Measurements from ENCODE around the gene ZNF428. TPM values are rescaled to one million over a fixed set of nuclear protein-coding genes. Genes with fewer than 3 reads are reported as not detected.

The ZNF428 gene
- total RNA-seq, 1 experiment from 2014 or later, result 46.8 TPM

DNA sequence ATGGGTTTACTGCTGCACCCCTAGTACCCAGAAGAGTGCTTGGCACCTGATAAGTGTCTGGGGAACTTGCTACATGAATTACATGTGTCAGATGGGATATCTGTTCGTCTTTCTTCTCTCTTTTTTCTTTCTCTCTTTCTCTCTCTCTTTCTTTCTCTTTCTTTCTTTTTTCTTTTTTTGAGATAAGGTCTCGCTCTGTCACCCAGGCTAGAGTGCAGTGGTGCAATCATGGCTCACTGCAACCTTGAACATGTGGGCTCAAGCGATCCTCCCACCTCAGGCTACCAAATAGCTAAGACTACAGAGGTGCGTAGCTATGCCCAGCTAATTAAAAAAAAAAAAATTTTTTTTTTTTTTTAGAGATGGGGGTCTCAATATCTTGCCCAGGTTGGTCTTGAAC is 14.1 kb upstream of the ZNF428 start:
- CTCF ChIA-PET, result no interaction called here
- no peaks in the 10 kb centered on the region for H3K27me3 ChIP-seq (ENCODE audit: low read length)
- H3K9ac ChIP-seq (ENCODE audit: low read length), result no peak overlapping the region
- H4K20me1 ChIP-seq (ENCODE audit: low read length), result no peaks in the 10 kb centered on the region
- no peaks in the 10 kb centered on the region for H3K4me1 ChIP-seq (ENCODE audit: insufficient read depth, low read length)
- no TSS peak for BruUV-seq (replicated peaks)
- POLR2A ChIA-PET (ENCODE audit: unreplicated experiment), result no interaction called here
- H2AFZ ChIP-seq (ENCODE audit: low read length), result no peak overlapping the region
- no peak overlapping the region for H3K4me2 ChIP-seq (ENCODE audit: low read length)
- TF ChIP-seq EZH2phosphoT487 (IDR thresholded peaks at IDR 0.05; ENCODE audit: borderline replicate concordance, low read length) (no peak), CTCF (conservative IDR thresholded peaks at IDR 0.05; ENCODE audit: low read depth, low read length) (no peak), EZH2 (IDR thresholded peaks at IDR 0.05; ENCODE audit: low read length, unreplicated experiment) (no peak)
- ATAC-seq, result no peak
- H3K36me3 ChIP-seq (ENCODE audit: low read depth, low read length), result no peaks in the 10 kb centered on the region
- no peaks in the 10 kb centered on the region for H3K9me3 ChIP-seq (ENCODE audit: low read length)
- H3F3A ChIP-seq (ENCODE audit: low read length, unreplicated experiment), result no peaks in the 10 kb centered on the region
- intact Hi-C loops (cut with micrococcal nuclease), result no loop called here
- no peak for DNase-seq
- H3K79me2 ChIP-seq (ENCODE audit: low read length), result no peaks in the 10 kb centered on the region
- H3K9me2 ChIP-seq (replicated peaks; ENCODE audit: low read length), result no peaks in the 10 kb centered on the region
- H3K4me3 ChIP-seq (ENCODE audit: low read length), result no peak overlapping the region
- no peak overlapping the region for H3K27ac ChIP-seq (ENCODE audit: low read length)

DNA sequence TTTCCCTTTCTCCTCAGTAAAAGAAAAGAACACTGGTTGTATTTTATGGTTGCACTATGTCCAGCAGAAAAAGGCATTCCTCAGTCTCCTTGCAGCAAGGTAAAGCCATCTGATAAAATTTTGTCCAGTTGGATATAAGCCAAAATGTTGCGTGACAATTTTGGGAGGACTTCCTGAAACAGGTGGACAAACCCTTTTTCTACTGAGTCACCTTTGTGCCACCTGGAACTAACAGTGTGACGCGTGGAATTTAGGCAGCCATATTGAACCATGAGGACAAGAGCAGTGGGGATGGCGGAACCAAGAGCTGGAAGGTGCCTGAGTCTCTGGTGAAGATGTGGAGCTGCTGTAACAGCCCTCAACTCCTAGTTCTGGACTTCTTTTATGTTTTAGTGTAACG is 12.1 kb upstream of the ZNF428 start:
- POLR2A ChIA-PET (ENCODE audit: unreplicated experiment), result no interaction called here
- ATAC-seq, result no peak

More for the DNA sequence above, 12.1 kb upstream of the ZNF428 start:
- no peaks in the 10 kb centered on the region for H3F3A ChIP-seq (ENCODE audit: low read length, unreplicated experiment)
- no peak for DNase-seq
- no peaks in the 10 kb centered on the region for H3K9me3 ChIP-seq (ENCODE audit: low read length)
- H3K4me3 ChIP-seq (ENCODE audit: low read length), result no peak overlapping the region
- no peak overlapping the region for H3K27ac ChIP-seq (ENCODE audit: low read length)
- TF ChIP-seq EZH2phosphoT487 (IDR thresholded peaks at IDR 0.05; ENCODE audit: borderline replicate concordance, low read length) (no peak), EZH2 (IDR thresholded peaks at IDR 0.05; ENCODE audit: low read length, unreplicated experiment) (no peak), CTCF (conservative IDR thresholded peaks at IDR 0.05; ENCODE audit: low read depth, low read length) (no peak)
- H3K9me2 ChIP-seq (replicated peaks; ENCODE audit: low read length), result no peaks in the 10 kb centered on the region
- H3K9ac ChIP-seq (ENCODE audit: low read length), result no peak overlapping the region
- no peaks in the 10 kb centered on the region for H3K4me1 ChIP-seq (ENCODE audit: insufficient read depth, low read length)
- H3K36me3 ChIP-seq (ENCODE audit: low read depth, low read length), result no peaks in the 10 kb centered on the region
- no peaks in the 10 kb centered on the region for H3K27me3 ChIP-seq (ENCODE audit: low read length)
- CTCF ChIA-PET, result no interaction called here
- H2AFZ ChIP-seq (ENCODE audit: low read length), result no peak overlapping the region
- intact Hi-C loops (cut with micrococcal nuclease), result no loop called here
- no peaks in the 10 kb centered on the region for H3K79me2 ChIP-seq (ENCODE audit: low read length)
- BruUV-seq (replicated peaks), result no TSS peak
- no peak overlapping the region for H3K4me2 ChIP-seq (ENCODE audit: low read length)
- no peaks in the 10 kb centered on the region for H4K20me1 ChIP-seq (ENCODE audit: low read length)
